Measurements from ENCODE around the gene WDR55. TPM values are rescaled to one million over a fixed set of nuclear protein-coding genes. Genes with fewer than 3 reads are reported as not detected.

Gene WDR55
- total and polyA plus RNA-seq, 10 of the 15 experiments (the other 5 are each of a cell fraction or from before 2014, with no cell fraction given): 3.4 to 27.8 (median 20.3) TPM

GRCh38 chr5:140631831-140632365 lies 32.8 kb upstream of the WDR55 start:
- Histone ChIP-seq H3K4me2 (ENCODE audit: control insufficient read depth, insufficient read depth) (peak overlapping the region; percentile 99), H3K9ac (ENCODE audit: control insufficient read depth, insufficient read depth, low read length) (peak overlapping the region; percentile 19; the same call in 1 of the 2 replicates), H3K27me3 (replicated peaks in 1 of 2; ENCODE audit: control insufficient read depth in 2 of 2, insufficient read depth in 2 of 2, low read length in 1 of 2) (peaks cover 3 to 4% of the 10 kb centered on the region in 2 experiments; a peak in 2 of 4 replicates), H3K79me2 (ENCODE audit: control insufficient read depth, insufficient read depth, low read length) (no peaks in the 10 kb centered on the region), H3K4me1 (ENCODE audit: control insufficient read depth, insufficient read depth, low read length) (peaks cover 13% of the 10 kb centered on the region), H3K4me3 (peak overlapping the region; percentile 58), H3K9me3 (replicated peaks; ENCODE audit: control insufficient read depth, insufficient read depth, low read length) (peaks cover 1% of the 10 kb centered on the region; the same call in 1 of the 3 replicates), H2AFZ (ENCODE audit: control insufficient read depth, low read depth, low read length) (peak overlapping the region; percentile 91), H3K36me3 (ENCODE audit: control insufficient read depth in 2 of 2, insufficient read depth in 2 of 2, low read length in 1 of 2) (no peaks in the 10 kb centered on the region), H4K20me1 (ENCODE audit: control insufficient read depth, insufficient read depth) (no peaks in the 10 kb centered on the region), H3K27ac (ENCODE audit: control insufficient read depth, insufficient read depth) (no peak overlapping the region)
- 49% methylated on average over 36 of the region's 36 CpGs for WGBS (ENCODE audit: insufficient coverage, insufficient replicate concordance, low lambda C conversion rate, missing lambda C conversion rate)
- POLR2A ChIA-PET: no interaction called here
- intact Hi-C loops (cut with micrococcal nuclease; ENCODE audit: unreplicated experiment): no loop called here
- ATAC-seq (peak; percentile 52), DNase-seq (ENCODE audit: low read depth, low spot score) (no peak), FAIRE-seq (no peak)
- no peak for TF ChIP-seq ZZZ3 (IDR thresholded peaks at IDR 0.05; ENCODE audit: control insufficient read depth, insufficient read length, low read depth)
- TF ChIP-seq ZNF274 (IDR thresholded peaks at IDR 0.05; ENCODE audit: insufficient read depth, insufficient read length): no peak
- peak; percentile 24; the same call in 1 of the 2 replicates for TF ChIP-seq YY1 (IDR thresholded peaks at IDR 0.05; ENCODE audit: low read depth, low read length)
- no peak for TF ChIP-seq ZSCAN29 (IDR thresholded peaks at IDR 0.05)
- no peak for TF ChIP-seq SP1 (IDR thresholded peaks at IDR 0.05; ENCODE audit: low read depth, low read length)
- TF ChIP-seq MLLT1 (IDR thresholded peaks at IDR 0.05): 0 out of 2 replicates have a peak, but pooled peaks have one; percentile 27
- TF ChIP-seq MYC (IDR thresholded peaks at IDR 0.05; ENCODE audit: insufficient read depth, insufficient read length, insufficient replicate concordance, low read length, severe bottlenecking): no peak
- no peak for TF ChIP-seq CHD2 (IDR thresholded peaks at IDR 0.05; ENCODE audit: borderline replicate concordance, low read depth, low read length)
- RAD21 ChIA-PET (ENCODE audit: unreplicated experiment): no interaction called here
- CTCF ChIA-PET: no interaction called here
- SMC1A ChIA-PET (ENCODE audit: uncharacterized antibody, unreplicated experiment): interaction anchor here (1.2 kb wide), 1 partner anchor 258 kb away, joined by 3 read pairs; no protein-coding TSS in a partner anchor
- BruUV-seq (replicated peaks): no TSS peak
- in situ Hi-C loops (cut with MboI): no loop called here

Data from GM12878 (cell line).